HepG2 (cell line): ENCODE data around the gene ANKRD40. TPM values are rescaled to one million over a fixed set of nuclear protein-coding genes. Genes with fewer than 3 reads are reported as not detected.

Experiments
- CENPT ChIP-seq: sonication (generic); formaldehyde crosslinking; IDR thresholded peaks from 2 replicates; pipeline ENCODE4 v1.8.0; 2022; ENCODE audit warnings: low read depth, mild to moderate bottlenecking, moderate library complexity, missing genetic modification reagents
- KDM2A ChIP-seq: sonication (generic); formaldehyde crosslinking; IDR thresholded peaks from 2 replicates; pipeline ENCODE4 v1.4.0; 2020; ENCODE audit warnings: low read depth, missing genetic modification reagents, borderline replicate concordance
- MATR3 ChIP-seq: sonication (generic); formaldehyde crosslinking; IDR thresholded peaks from 2 replicates; pipeline ENCODE4 v1.4.0; 2020; ENCODE audit warnings: missing genetic modification reagents
- NCOR1 ChIP-seq: fragments of 200-600 bp; sonication (generic); IDR thresholded peaks from 2 replicates; pipeline ENCODE4 v1.7.0; 2017; ENCODE audit warnings: antibody characterized with exemption, low read length, borderline replicate concordance
- NFYC ChIP-seq: IDR thresholded peaks from 2 replicates; pipeline ENCODE4 v1.6.1; 2016; ENCODE audit warnings: missing genetic modification reagents, missing compliant biosample characterization
- NR2C2 ChIP-seq: sonication (generic); formaldehyde crosslinking; IDR thresholded peaks from 2 replicates; pipeline ENCODE4 v1.4.0; 2020; ENCODE audit warnings: missing genetic modification reagents, mild to moderate bottlenecking, moderate library complexity, borderline replicate concordance
- RNF2 ChIP-seq: fragments of 450-650 bp; conservative IDR thresholded peaks from 2 replicates; pipeline ENCODE4 v1.6.1; 2016; ENCODE audit warnings: low read depth
- SIX1 ChIP-seq: sonication (generic); formaldehyde crosslinking; IDR thresholded peaks from 2 replicates; pipeline ENCODE4 v1.4.0; 2020; ENCODE audit warnings: missing genetic modification reagents, borderline replicate concordance
- SOX13 ChIP-seq, 3 experiments: fragments of 450-650 bp in 1 of 3; sonication (generic) in 1 of 3; formaldehyde crosslinking in 1 of 3; IDR thresholded peaks in 2 of 3; conservative IDR thresholded peaks in 1 of 3; 2 replicates each; pipeline versions ENCODE4 v1.5.0 to v1.6.1; 2016 to 2020; ENCODE audit warnings: antibody characterized with exemption in 1 of 3, mild to moderate bottlenecking in 1 of 3, missing compliant biosample characterization in 1 of 3, missing genetic modification reagents in 1 of 3, moderate library complexity in 1 of 3
- TGIF2 ChIP-seq: IDR thresholded peaks from 2 replicates; pipeline ENCODE4 v1.6.1; 2016; ENCODE audit warnings: control low read depth, missing compliant biosample characterization
- ZNF101 ChIP-seq: sonication (generic); formaldehyde crosslinking; IDR thresholded peaks from 2 replicates; pipeline ENCODE4 v1.4.0; 2020; ENCODE audit warnings: mild to moderate bottlenecking, low read depth, missing genetic modification reagents, borderline replicate concordance
- ZNF12 ChIP-seq: sonication (generic); formaldehyde crosslinking; IDR thresholded peaks from 2 replicates; pipeline ENCODE4 v1.5.0; 2020; ENCODE audit warnings: missing genetic modification reagents
- ZNF20 ChIP-seq: sonication (generic); formaldehyde crosslinking; IDR thresholded peaks from 2 replicates; pipeline ENCODE4 v1.4.0; 2020; ENCODE audit warnings: mild to moderate bottlenecking, moderate library complexity, missing genetic modification reagents
- ZNF230 ChIP-seq: sonication (generic); formaldehyde crosslinking; IDR thresholded peaks from 2 replicates; pipeline ENCODE4 v1.4.0; 2020; ENCODE audit warnings: mild to moderate bottlenecking, missing genetic modification reagents
- ZNF329 ChIP-seq: sonication (generic); formaldehyde crosslinking; IDR thresholded peaks from 2 replicates; pipeline ENCODE4 v1.9.0; 2021; ENCODE audit warnings: low read depth, mild to moderate bottlenecking, missing genetic modification reagents
- ZNF343 ChIP-seq: sonication (generic); formaldehyde crosslinking; IDR thresholded peaks from 2 replicates; pipeline ENCODE4 v1.4.0; 2020; ENCODE audit warnings: mild to moderate bottlenecking, missing genetic modification reagents
- ZNF496 ChIP-seq: sonication (generic); formaldehyde crosslinking; IDR thresholded peaks from 2 replicates; pipeline ENCODE4 v1.8.1; 2023; ENCODE audit warnings: mild to moderate bottlenecking, moderate library complexity, missing genetic modification reagents; ENCODE audit not compliant: insufficient replicate concordance
- ZNF550 ChIP-seq: sonication (generic); formaldehyde crosslinking; IDR thresholded peaks from 2 replicates; pipeline ENCODE4 v1.4.0; 2020; ENCODE audit warnings: mild to moderate bottlenecking, missing genetic modification reagents, borderline replicate concordance
- ZNF563 ChIP-seq: sonication (generic); formaldehyde crosslinking; IDR thresholded peaks from 2 replicates; pipeline ENCODE4 v1.8.0; 2022; ENCODE audit warnings: mild to moderate bottlenecking, moderate library complexity, missing genetic modification reagents
- ZNF749 ChIP-seq: sonication (generic); formaldehyde crosslinking; IDR thresholded peaks from 2 replicates; pipeline ENCODE4 v1.8.0; 2022; ENCODE audit warnings: mild to moderate bottlenecking, missing genetic modification reagents, moderate library complexity, borderline replicate concordance
- polyA plus RNA-seq, 8 experiments: library from polyadenylated mRNA; depleted of rRNA in 3 of 8; stranded (reverse) in 7 of 8; unstranded in 1 of 8; fragments of >200 nt; fragmentation: Illumina TruSeq in 4 of 8; extraction: Trizol in 4 of 8; gene quantifications; 2 replicates each; pipeline versions ENCODE4 v1.2.1 to v1.2.3, GENCODE V29; 2011 to 2016; ENCODE audit warnings: low read depth in 4 of 8, missing spikeins in 1 of 8, mixed read lengths in 1 of 8; ENCODE audit not compliant: insufficient read depth in 1 of 8
- total RNA-seq, 5 experiments: library from RNA; depleted of rRNA; stranded (reverse); fragments of >200 nt; fragmentation: Illumina TruSeq; extraction: Trizol; gene quantifications; 2 replicates each; pipeline ENCODE4 v1.2.3, GENCODE V29; 2016; ENCODE audit warnings: low read depth in 1 of 5
- TF ChIP-seq, protein P1 (sequence below): sonication (generic); formaldehyde crosslinking; IDR thresholded peaks from 2 replicates; pipeline ENCODE4 v1.5.0; 2020; ENCODE audit warnings: mild to moderate bottlenecking, missing genetic modification reagents, borderline replicate concordance
- TF ChIP-seq, protein P2 (sequence below): sonication (generic); formaldehyde crosslinking; IDR thresholded peaks from 2 replicates; pipeline ENCODE4 v1.8.0; 2022; ENCODE audit warnings: mild to moderate bottlenecking, missing genetic modification reagents
- TF ChIP-seq, protein P3 (sequence below): sonication (generic); formaldehyde crosslinking; IDR thresholded peaks from 2 replicates; pipeline ENCODE4 v1.8.1; 2023; ENCODE audit warnings: missing genetic modification reagents, mild to moderate bottlenecking, borderline replicate concordance
- TF ChIP-seq, protein P4 (sequence below): IDR thresholded peaks from 2 replicates; pipeline ENCODE4 v1.6.1; 2016

The ANKRD40 gene
- total and polyA plus RNA-seq, 2 of the 13 experiments (the other 11 are each of a cell fraction or from before 2014, with no cell fraction given), result 35.0 to 46.4 TPM

DNA sequence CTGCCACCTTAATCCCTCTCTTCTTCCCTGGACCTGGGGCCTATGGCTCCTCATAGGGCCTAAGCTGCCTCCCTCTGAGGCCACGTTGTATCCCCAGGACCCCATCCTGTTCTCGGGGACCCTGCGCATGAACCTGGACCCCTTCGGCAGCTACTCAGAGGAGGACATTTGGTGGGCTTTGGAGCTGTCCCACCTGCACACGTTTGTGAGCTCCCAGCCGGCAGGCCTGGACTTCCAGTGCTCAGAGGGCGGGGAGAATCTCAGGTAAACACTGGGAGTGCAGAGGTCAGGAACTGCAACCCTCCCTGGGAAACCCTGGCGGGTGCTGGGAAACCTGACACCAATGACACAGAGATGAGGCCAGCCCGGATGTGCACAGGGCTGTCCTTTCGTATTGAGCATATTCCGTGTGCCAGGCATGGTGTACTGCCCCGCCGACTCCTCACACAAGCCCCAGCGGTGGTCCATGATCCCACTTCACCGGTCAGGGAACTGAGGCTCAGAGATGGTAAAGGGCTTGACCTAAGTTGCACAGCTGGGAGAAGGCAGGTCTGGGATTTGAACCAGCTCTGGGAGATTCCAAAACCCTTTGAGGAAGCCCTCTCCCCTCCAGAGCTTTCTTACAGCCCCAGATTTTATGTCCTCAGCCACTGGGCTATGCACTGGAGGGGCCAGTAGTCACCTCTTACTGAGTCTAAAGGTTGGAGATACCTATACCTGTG is 22.9 kb downstream of the ANKRD40 start (continued):
- no peak; the same call in 1 of the 2 replicates for TF ChIP-seq CENPT
- TF ChIP-seq NFYC, result no peak
- peak; percentile 93 for TF ChIP-seq NR2C2 (CRISPR knock-in tag)
- no peak for TF ChIP-seq ZNF329 (CRISPR knock-in tag)
- peak; percentile 95 for TF ChIP-seq KDM2A
- TF ChIP-seq, protein P1, sequence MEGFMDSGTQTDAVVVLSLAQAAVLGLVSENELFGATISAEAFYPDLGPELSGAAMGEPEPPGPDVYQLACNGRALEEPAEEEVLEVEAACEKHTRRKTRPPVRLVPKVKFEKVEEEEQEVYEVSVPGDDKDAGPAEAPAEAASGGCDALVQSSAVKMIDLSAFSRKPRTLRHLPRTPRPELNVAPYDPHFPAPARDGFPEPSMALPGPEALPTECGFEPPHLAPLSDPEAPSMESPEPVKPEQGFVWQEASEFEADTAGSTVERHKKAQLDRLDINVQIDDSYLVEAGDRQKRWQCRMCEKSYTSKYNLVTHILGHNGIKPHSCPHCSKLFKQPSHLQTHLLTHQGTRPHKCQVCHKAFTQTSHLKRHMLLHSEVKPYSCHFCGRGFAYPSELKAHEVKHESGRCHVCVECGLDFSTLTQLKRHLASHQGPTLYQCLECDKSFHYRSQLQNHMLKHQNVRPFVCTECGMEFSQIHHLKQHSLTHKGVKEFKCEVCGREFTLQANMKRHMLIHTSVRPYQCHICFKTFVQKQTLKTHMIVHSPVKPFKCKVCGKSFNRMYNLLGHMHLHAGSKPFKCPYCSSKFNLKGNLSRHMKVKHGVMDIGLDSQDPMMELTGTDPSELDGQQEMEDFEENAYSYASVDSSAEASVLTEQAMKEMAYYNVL (CRISPR knock-in tag), result peak; percentile 67; the same call in 1 of the 2 replicates
- no peak for TF ChIP-seq ZNF20
- TF ChIP-seq, protein P2, sequence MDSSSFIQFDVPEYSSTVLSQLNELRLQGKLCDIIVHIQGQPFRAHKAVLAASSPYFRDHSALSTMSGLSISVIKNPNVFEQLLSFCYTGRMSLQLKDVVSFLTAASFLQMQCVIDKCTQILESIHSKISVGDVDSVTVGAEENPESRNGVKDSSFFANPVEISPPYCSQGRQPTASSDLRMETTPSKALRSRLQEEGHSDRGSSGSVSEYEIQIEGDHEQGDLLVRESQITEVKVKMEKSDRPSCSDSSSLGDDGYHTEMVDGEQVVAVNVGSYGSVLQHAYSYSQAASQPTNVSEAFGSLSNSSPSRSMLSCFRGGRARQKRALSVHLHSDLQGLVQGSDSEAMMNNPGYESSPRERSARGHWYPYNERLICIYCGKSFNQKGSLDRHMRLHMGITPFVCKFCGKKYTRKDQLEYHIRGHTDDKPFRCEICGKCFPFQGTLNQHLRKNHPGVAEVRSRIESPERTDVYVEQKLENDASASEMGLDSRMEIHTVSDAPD (CRISPR knock-in tag), result peak; percentile 96
- TF ChIP-seq ZNF101 (CRISPR knock-in tag), result peak; percentile 97; the same call in 1 of the 2 replicates
- no peak for TF ChIP-seq ZNF550
- peak; percentile 72 for TF ChIP-seq SOX13 (IDR thresholded peaks at IDR 0.05)
- peak; percentile 64 to 91; a peak in 2 of 4 replicates for TF ChIP-seq SOX13 (CRISPR knock-in tag; conservative IDR thresholded peaks at IDR 0.05 in 1 of 2, IDR thresholded peaks at IDR 0.05 in 1 of 2)
- peak; percentile 87; the same call in 1 of the 2 replicates for TF ChIP-seq NCOR1
- 0 out of 2 replicates have a peak, but pooled peaks have one; percentile 65 for TF ChIP-seq ZNF12 (CRISPR knock-in tag)
- TF ChIP-seq ZNF343 (CRISPR knock-in tag), result 0 out of 2 replicates have a peak, but pooled peaks have one; percentile 53
- peak; percentile 79 for TF ChIP-seq ZNF563 (CRISPR knock-in tag)
- TF ChIP-seq, protein P3, sequence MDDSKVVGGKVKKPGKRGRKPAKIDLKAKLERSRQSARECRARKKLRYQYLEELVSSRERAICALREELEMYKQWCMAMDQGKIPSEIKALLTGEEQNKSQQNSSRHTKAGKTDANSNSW, result no peak; the same call in 1 of the 2 replicates
- TF ChIP-seq ZNF496 (CRISPR knock-in tag), result no peak
- TF ChIP-seq RNF2, result peak; percentile 63
- TF ChIP-seq MATR3 (CRISPR knock-in tag), result no peak
- TF ChIP-seq ZNF230, result no peak; the same call in 1 of the 2 replicates
- TF ChIP-seq SIX1 (CRISPR knock-in tag), result peak; percentile 100
- peak; percentile 65 for TF ChIP-seq TGIF2 (CRISPR knock-in tag)
- peak; percentile 92 for TF ChIP-seq ZNF749 (CRISPR knock-in tag)
- TF ChIP-seq, protein P4, sequence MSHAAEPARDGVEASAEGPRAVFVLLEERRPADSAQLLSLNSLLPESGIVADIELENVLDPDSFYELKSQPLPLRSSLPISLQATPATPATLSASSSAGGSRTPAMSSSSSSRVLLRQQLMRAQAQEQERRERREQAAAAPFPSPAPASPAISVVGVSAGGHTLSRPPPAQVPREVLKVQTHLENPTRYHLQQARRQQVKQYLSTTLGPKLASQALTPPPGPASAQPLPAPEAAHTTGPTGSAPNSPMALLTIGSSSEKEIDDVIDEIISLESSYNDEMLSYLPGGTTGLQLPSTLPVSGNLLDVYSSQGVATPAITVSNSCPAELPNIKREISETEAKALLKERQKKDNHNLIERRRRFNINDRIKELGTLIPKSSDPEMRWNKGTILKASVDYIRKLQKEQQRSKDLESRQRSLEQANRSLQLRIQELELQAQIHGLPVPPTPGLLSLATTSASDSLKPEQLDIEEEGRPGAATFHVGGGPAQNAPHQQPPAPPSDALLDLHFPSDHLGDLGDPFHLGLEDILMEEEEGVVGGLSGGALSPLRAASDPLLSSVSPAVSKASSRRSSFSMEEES, result peak; percentile 62; the same call in 1 of the 2 replicates
